ENCODE data around the gene ACOXL. TPM values are rescaled to one million over a fixed set of nuclear protein-coding genes. Genes with fewer than 3 reads are reported as not detected.
A peak's percentile ranks its signal among the peaks of the same experiment; 100 is the strongest.

The ACOXL gene
- total RNA-seq, 3 donors from 2014 or later (not counting 1 experiment from before 2014, with no cell fraction given) = not detected

GRCh38 chr2:111121828-111122630 lies 389.7 kb downstream of the ACOXL start:
- peak overlapping the region; percentile 59 for H3K27ac ChIP-seq (ENCODE audit: low read length)
- H3K4me3 Mint-ChIP-seq = peak overlapping the region; percentile 95
- peaks cover 51 to 58% of the 10 kb centered on the region in 2 donors for H3K4me1 Mint-ChIP-seq
- peaks cover 26 to 28% of the 10 kb centered on the region in 2 donors for H3K27me3 Mint-ChIP-seq (ENCODE audit: low read depth in 2 of 2)
- no peaks in the 10 kb centered on the region for H3K9me3 ChIP-seq (ENCODE audit: control insufficient read depth, insufficient read depth, low read length)
- intact Hi-C loops (cut with micrococcal nuclease) = loop anchor here (2.0 to 5.0 kb wide), 2 partner anchors 267 to 445 kb away; partner anchors contain the start of gene BUB1
- peaks cover 31% of the 10 kb centered on the region for H3K27me3 ChIP-seq (ENCODE audit: control insufficient read depth, insufficient read depth, low read length)
- H3K4me3 ChIP-seq (ENCODE audit: low read length) = peak overlapping the region; percentile 83
- peak; percentile 79 to 89 for DNase-seq
- peak; percentile 59 to 76 (median 68) for ATAC-seq
- TF ChIP-seq CTCF (IDR thresholded peaks at IDR 0.05) = no peak
- WGBS (ENCODE audit: insufficient coverage) = under 1% methylated on average over 93 of the region's 93 CpGs
- no peaks in the 10 kb centered on the region for H3K9me3 Mint-ChIP-seq
- peaks cover 59% of the 10 kb centered on the region for H3K4me1 ChIP-seq (ENCODE audit: control insufficient read depth, insufficient read depth, low read length)
- no peaks in the 10 kb centered on the region for H3K36me3 Mint-ChIP-seq
- H3K36me3 ChIP-seq (ENCODE audit: control insufficient read depth, insufficient read depth, low read length) = peaks cover 19% of the 10 kb centered on the region
- H3K27ac Mint-ChIP-seq = peak overlapping the region; percentile 86 to 89

- Histone ChIP-seq H3K4me3 (ENCODE audit: low read length) (peak overlapping the region; percentile 62), H3K27ac (ENCODE audit: low read length) (no peak overlapping the region), H3K27me3 (ENCODE audit: control insufficient read depth, insufficient read depth, low read length) (peaks cover 25% of the 10 kb centered on the region), H3K9me3 (ENCODE audit: control insufficient read depth, insufficient read depth, low read length) (no peaks in the 10 kb centered on the region), H3K4me1 (ENCODE audit: control insufficient read depth, insufficient read depth, low read length) (peaks cover 51% of the 10 kb centered on the region), H3K36me3 (ENCODE audit: control insufficient read depth, insufficient read depth, low read length) (peaks cover 22% of the 10 kb centered on the region)
- TF ChIP-seq CTCF (IDR thresholded peaks at IDR 0.05) = no peak
- peak overlapping the region; percentile 95 for H3K4me3 Mint-ChIP-seq
- H3K27ac Mint-ChIP-seq = peak overlapping the region; percentile 46 to 89
- H3K9me3 Mint-ChIP-seq = no peaks in the 10 kb centered on the region
- WGBS (ENCODE audit: insufficient coverage) = 1% methylated on average over 92 of the region's 92 CpGs
- H3K4me1 Mint-ChIP-seq = peaks cover 46 to 50% of the 10 kb centered on the region in 2 donors
- no peaks in the 10 kb centered on the region for H3K36me3 Mint-ChIP-seq
- peaks cover 18 to 21% of the 10 kb centered on the region in 2 donors for H3K27me3 Mint-ChIP-seq (ENCODE audit: low read depth in 2 of 2)
- DNase-seq (peak; percentile 40 to 57), ATAC-seq (peak in 2 of 3 donors; percentile 13 to 15)
- intact Hi-C loops (cut with micrococcal nuclease) = loop anchor here (5.0 kb wide), 1 partner anchor 446 kb away; the partner anchor contains the start of gene BUB1
Measured at GRCh38 chr2:111122631-111123421, 390.5 kb downstream of the ACOXL start.

GRCh38 chr2:111123751-111124150 lies 391.4 kb downstream of the ACOXL start:
- Histone ChIP-seq H3K36me3 (ENCODE audit: control insufficient read depth, insufficient read depth, low read length) (peaks cover 23% of the 10 kb centered on the region), H3K4me3 (ENCODE audit: low read length) (no peak overlapping the region), H3K27me3 (ENCODE audit: control insufficient read depth, insufficient read depth, low read length) (peaks cover 15% of the 10 kb centered on the region), H3K27ac (ENCODE audit: low read length) (no peak overlapping the region), H3K4me1 (ENCODE audit: control insufficient read depth, insufficient read depth, low read length) (peaks cover 42% of the 10 kb centered on the region), H3K9me3 (ENCODE audit: control insufficient read depth, insufficient read depth, low read length) (no peaks in the 10 kb centered on the region)
- 96% methylated on average over 7 of the region's 7 CpGs for WGBS (ENCODE audit: insufficient coverage)
- no peak for ATAC-seq
- Mint-ChIP-seq H3K4me3 (peak overlapping the region; percentile 78), H3K9me3 (no peaks in the 10 kb centered on the region), H3K27me3 (ENCODE audit: low read depth in 2 of 2) (peaks cover 9 to 12% of the 10 kb centered on the region in 2 donors), H3K27ac (no peak overlapping the region), H3K36me3 (peaks cover 8% of the 10 kb centered on the region), H3K4me1 (peaks cover 37 to 41% of the 10 kb centered on the region in 2 donors)
- TF ChIP-seq CTCF (IDR thresholded peaks at IDR 0.05) = no peak
- intact Hi-C loops (cut with micrococcal nuclease) = loop anchor here (5.0 kb wide), 1 partner anchor 446 kb away; the partner anchor contains the start of gene BUB1
- no peak for DNase-seq

All from natural killer cell (primary cell).